ENCODE measurements around the gene CLPX. TPM values are rescaled to one million over a fixed set of nuclear protein-coding genes. Genes with fewer than 3 reads are reported as not detected.

CLPX gene
- 31.5 and 72.6 TPM in 2 replicates for total RNA-seq (ENCODE audit: low replicate concordance)

- peak within 1 kb of the TSS; percentile 28 for H3K27ac ChIP-seq
- Mint-ChIP-seq H3K27ac (peak within 1 kb of the TSS; percentile 90), H3K27me3 (ENCODE audit: insufficient read depth, low read depth) (no peaks in the 10 kb centered on the region), H3K4me1 (peaks cover 23% of the 10 kb centered on the region), H3K36me3 (peaks cover 3% of the 10 kb centered on the region), H3K9me3 (no peaks in the 10 kb centered on the region), H3K4me3 (peak within 1 kb of the TSS; percentile 98)
- H4K20me1 ChIP-seq (ENCODE audit: low read depth): no peaks in the 10 kb centered on the region
- peak within 1 kb of the TSS; percentile 93 for H3K4me2 ChIP-seq
- H3K79me2 ChIP-seq (ENCODE audit: low read depth): peaks cover 49% of the 10 kb centered on the region
- H3K4me3 ChIP-seq: peak within 1 kb of the TSS; percentile 93
- H3F3A ChIP-seq (ENCODE audit: low read depth): peaks cover 5% of the 10 kb centered on the region
- H3K27me3 ChIP-seq: no peaks in the 10 kb centered on the region
- DNase-seq (ENCODE audit: low spot score): peak; percentile 92
- H3K4me1 ChIP-seq: peaks cover 6% of the 10 kb centered on the region
- H3K9ac ChIP-seq: peak within 1 kb of the TSS; percentile 78
- H3K9me3 ChIP-seq (ENCODE audit: low read depth): no peaks in the 10 kb centered on the region
- no peak for TF ChIP-seq EZH2 (IDR thresholded peaks at IDR 0.05)
- H3K36me3 ChIP-seq: peaks cover 3% of the 10 kb centered on the region
- peak within 1 kb of the TSS; percentile 94 for H2AFZ ChIP-seq (replicated peaks)
Observed at GRCh38 chr15:65184868-65185717, at the start of gene CLPX. TSS of gene CLPX (minus strand) at chr15:65185342. CDS start at chr15:65185153, 189 bp downstream.

GRCh38 chr15:65233696-65234095, 48.6 kb upstream of the CLPX start:
- H3K27ac Mint-ChIP-seq: no peak overlapping the region
- H3F3A ChIP-seq (ENCODE audit: low read depth): no peaks in the 10 kb centered on the region

GRCh38 chr15:65232520-65232919, 47.4 kb upstream of the CLPX start:
- Histone ChIP-seq H3K4me1 (no peaks in the 10 kb centered on the region), H3K27ac (no peak overlapping the region)
- H3K27me3 Mint-ChIP-seq (ENCODE audit: insufficient read depth, low read depth): peaks cover 2% of the 10 kb centered on the region

More at GRCh38 chr15:65233696-65234095, 48.6 kb upstream of the CLPX start:
- no peak overlapping the region for H2AFZ ChIP-seq (replicated peaks)
- H3K27me3 ChIP-seq: no peaks in the 10 kb centered on the region
- H3K27me3 Mint-ChIP-seq (ENCODE audit: insufficient read depth, low read depth): peaks cover 2% of the 10 kb centered on the region
- no peaks in the 10 kb centered on the region for H3K9me3 ChIP-seq (ENCODE audit: low read depth)
- TF ChIP-seq CTCF (IDR thresholded peaks at IDR 0.05): no peak
- no peak for TF ChIP-seq EZH2phosphoT487 (IDR thresholded peaks at IDR 0.05)
- no peak overlapping the region for H3K9ac ChIP-seq
- no peaks in the 10 kb centered on the region for H3K4me1 ChIP-seq
- H3K36me3 ChIP-seq: no peaks in the 10 kb centered on the region
- no peaks in the 10 kb centered on the region for H3K79me2 ChIP-seq (ENCODE audit: low read depth)
- H3K27ac ChIP-seq: no peak overlapping the region
- H3K4me3 ChIP-seq: no peak overlapping the region
- H3K4me2 ChIP-seq: no peak overlapping the region
- H3K4me3 Mint-ChIP-seq: no peak overlapping the region
- no peaks in the 10 kb centered on the region for H3K36me3 Mint-ChIP-seq
- no peak for DNase-seq (ENCODE audit: low spot score)
- no peaks in the 10 kb centered on the region for H3K9me3 Mint-ChIP-seq
- H4K20me1 ChIP-seq (ENCODE audit: low read depth): no peaks in the 10 kb centered on the region
- H3K4me1 Mint-ChIP-seq: no peaks in the 10 kb centered on the region

More at GRCh38 chr15:65232520-65232919, 47.4 kb upstream of the CLPX start:
- no peak overlapping the region for H3K4me3 ChIP-seq
- no peak overlapping the region for H3K27ac Mint-ChIP-seq
- TF ChIP-seq EZH2phosphoT487 (IDR thresholded peaks at IDR 0.05): no peak
- no peak for TF ChIP-seq CTCF (IDR thresholded peaks at IDR 0.05)
- TF ChIP-seq EZH2 (IDR thresholded peaks at IDR 0.05): no peak
- H2AFZ ChIP-seq (replicated peaks): no peak overlapping the region
- no peaks in the 10 kb centered on the region for H3K79me2 ChIP-seq (ENCODE audit: low read depth)
- H3F3A ChIP-seq (ENCODE audit: low read depth): no peaks in the 10 kb centered on the region
- H3K9me3 Mint-ChIP-seq: no peaks in the 10 kb centered on the region
- H3K4me3 Mint-ChIP-seq: no peak overlapping the region
- DNase-seq (ENCODE audit: low spot score): no peak
- no peaks in the 10 kb centered on the region for H3K9me3 ChIP-seq (ENCODE audit: low read depth)
- H3K36me3 ChIP-seq: no peaks in the 10 kb centered on the region
- H3K9ac ChIP-seq: no peak overlapping the region
- no peaks in the 10 kb centered on the region for H3K27me3 ChIP-seq
- H4K20me1 ChIP-seq (ENCODE audit: low read depth): no peaks in the 10 kb centered on the region
- no peaks in the 10 kb centered on the region for H3K36me3 Mint-ChIP-seq
- H3K4me1 Mint-ChIP-seq: no peaks in the 10 kb centered on the region
- no peak overlapping the region for H3K4me2 ChIP-seq
